ENCODE data around the gene SEC11C.

The SEC11C gene

GRCh38 chr18:59148192-59148591, 8.5 kb downstream of the SEC11C start:
- no peak for ATAC-seq
- TF ChIP-seq PATZ1 (CRISPR knock-in tag; IDR thresholded peaks at IDR 0.05; ENCODE audit: borderline replicate concordance), result no peak

- ATAC-seq, result no peak
- no peak for TF ChIP-seq PATZ1 (CRISPR knock-in tag; IDR thresholded peaks at IDR 0.05; ENCODE audit: borderline replicate concordance)
Measured at GRCh38 chr18:59149007-59149406, 9.3 kb downstream of the SEC11C start.

- TF ChIP-seq ZC3H10 (CRISPR knock-in tag; IDR thresholded peaks at IDR 0.05) (no peak), ZFP3 (CRISPR knock-in tag; IDR thresholded peaks at IDR 0.05) (no peak), RARB (CRISPR knock-in tag; IDR thresholded peaks at IDR 0.05) (no peak), ISL1 (CRISPR knock-in tag; IDR thresholded peaks at IDR 0.05) (no peak), ZNF8 (CRISPR knock-in tag; IDR thresholded peaks at IDR 0.05) (no peak), ZFP30 (CRISPR knock-in tag; IDR thresholded peaks at IDR 0.05) (no peak), ARNTL (CRISPR knock-in tag; IDR thresholded peaks at IDR 0.05; ENCODE audit: borderline replicate concordance, low read depth) (no peak), CSRNP3 (CRISPR knock-in tag; IDR thresholded peaks at IDR 0.05) (no peak), ZNF70 (CRISPR knock-in tag; IDR thresholded peaks at IDR 0.05) (no peak), BACH2 (CRISPR knock-in tag; IDR thresholded peaks at IDR 0.05; ENCODE audit: borderline replicate concordance) (no peak), PATZ1 (CRISPR knock-in tag; IDR thresholded peaks at IDR 0.05; ENCODE audit: borderline replicate concordance) (no peak), CREB5 (CRISPR knock-in tag; IDR thresholded peaks at IDR 0.05; ENCODE audit: low read depth) (no peak), GLIS3 (CRISPR knock-in tag; IDR thresholded peaks at IDR 0.05) (no peak), CSDC2 (CRISPR knock-in tag; IDR thresholded peaks at IDR 0.05) (no peak), SNAI2 (CRISPR knock-in tag; IDR thresholded peaks at IDR 0.05) (no peak), ZNF565 (CRISPR knock-in tag; conservative IDR thresholded peaks at IDR 0.05; ENCODE audit: low read depth) (no peak), OSR1 (CRISPR knock-in tag; IDR thresholded peaks at IDR 0.05) (no peak), POU6F1 (CRISPR knock-in tag; IDR thresholded peaks at IDR 0.05; ENCODE audit: borderline replicate concordance, low read depth) (no peak)
- no peak for ATAC-seq
Measured at GRCh38 chr18:59149416-59149815, 9.7 kb downstream of the SEC11C start.

GRCh38 chr18:59150236-59150635, 10.6 kb downstream of the SEC11C start:
- ATAC-seq, result no peak
- TF ChIP-seq ZC3H10 (CRISPR knock-in tag; IDR thresholded peaks at IDR 0.05) (no peak), POU6F1 (CRISPR knock-in tag; IDR thresholded peaks at IDR 0.05; ENCODE audit: borderline replicate concordance, low read depth) (no peak), GLIS3 (CRISPR knock-in tag; IDR thresholded peaks at IDR 0.05) (no peak), ZNF565 (CRISPR knock-in tag; conservative IDR thresholded peaks at IDR 0.05; ENCODE audit: low read depth) (no peak), PATZ1 (CRISPR knock-in tag; IDR thresholded peaks at IDR 0.05; ENCODE audit: borderline replicate concordance) (no peak), SNAI2 (CRISPR knock-in tag; IDR thresholded peaks at IDR 0.05) (no peak), ZNF70 (CRISPR knock-in tag; IDR thresholded peaks at IDR 0.05) (no peak), PPARA (CRISPR knock-in tag; IDR thresholded peaks at IDR 0.05; ENCODE audit: borderline replicate concordance) (no peak)
